KG1 (cell line): ENCODE results near the gene MRPL37.
"Not testable (repeated sequence)": the region's sequence is repeated elsewhere in the genome, so short reads cannot be mapped to it uniquely, and the experiment has no call there.

Experiments
- DNase-seq: peaks from one replicate; lab custom pipeline; 2025; lab: John Stamatoyannopoulos, UW

The MRPL37 gene

GRCh38 chr1:54199765-54200518 lies at the start of gene MRPL37, which contains the start of gene CYB5RL:
Gene MRPL37, plus strand, starts transcription at chr1:54200167. Its CDS starts 77 bp downstream, at chr1:54200244.
Gene CYB5RL, minus strand, starts transcription at chr1:54200030. Its CDS starts 4,414 bp downstream, at chr1:54195616.
- peak; percentile 91 for DNase-seq

- DNase-seq = no peak
Observed at GRCh38 chr1:54151013-54151412, 49.0 kb upstream of the MRPL37 start.

GRCh38 chr1:54152696-54153095 lies 47.3 kb upstream of the MRPL37 start, which contains the start of gene CDCP2:
Gene CDCP2, minus strand, starts transcription at chr1:54153000. Its CDS starts 78 bp downstream, at chr1:54152922.
- DNase-seq = no peak

- peak; percentile 12 for DNase-seq
Observed at GRCh38 chr1:54153535-54154439, 46.2 kb upstream of the MRPL37 start.

- DNase-seq = no peak
Observed at GRCh38 chr1:54156201-54156600, 43.8 kb upstream of the MRPL37 start.

- no peak for DNase-seq
Observed at GRCh38 chr1:54156986-54157385, 43.0 kb upstream of the MRPL37 start.

- DNase-seq = no peak
Observed at GRCh38 chr1:54157401-54157800, 42.6 kb upstream of the MRPL37 start.

GRCh38 chr1:54158071-54158470 lies 41.9 kb upstream of the MRPL37 start:
- DNase-seq = no peak

- no peak for DNase-seq
Observed at GRCh38 chr1:54159733-54160316, 40.1 kb upstream of the MRPL37 start.

GRCh38 chr1:54160351-54160750 lies 39.6 kb upstream of the MRPL37 start:
- no peak for DNase-seq

- no peak for DNase-seq
Observed at GRCh38 chr1:54161495-54162168, 38.3 kb upstream of the MRPL37 start.

- DNase-seq = no peak
Observed at GRCh38 chr1:54163051-54163450, 36.9 kb upstream of the MRPL37 start.

GRCh38 chr1:54163573-54163972 lies 36.4 kb upstream of the MRPL37 start:
- DNase-seq = no peak

GRCh38 chr1:54165146-54165545 lies 34.8 kb upstream of the MRPL37 start:
- no peak for DNase-seq

GRCh38 chr1:54166357-54166756 lies 33.6 kb upstream of the MRPL37 start:
- not testable (repeated sequence) for DNase-seq

- no peak for DNase-seq
Observed at GRCh38 chr1:54167422-54168139, 32.4 kb upstream of the MRPL37 start.

- DNase-seq = no peak
Observed at GRCh38 chr1:54168206-54168965, 31.6 kb upstream of the MRPL37 start.

- DNase-seq = no peak
Observed at GRCh38 chr1:54169068-54169467, 30.9 kb upstream of the MRPL37 start.

- DNase-seq = no peak
Observed at GRCh38 chr1:54171016-54171415, 29.0 kb upstream of the MRPL37 start.

GRCh38 chr1:54171606-54172005 lies 28.4 kb upstream of the MRPL37 start:
- no peak for DNase-seq
